ENCODE data around the gene GBP6. TPM values are rescaled to one million over a fixed set of nuclear protein-coding genes. Genes with fewer than 3 reads are reported as not detected.
"Not testable (repeated sequence)": the region's sequence is repeated elsewhere in the genome, so short reads cannot be mapped to it uniquely, and the experiment has no call there.

GBP6 gene
- total RNA-seq: under 1 TPM; 0.46 to 0.53 TPM

GRCh38 chr1:89363638-89364536, at the start of gene GBP6:
TSS of gene GBP6 (plus strand) at chr1:89364059. CDS start at chr1:89368552, 4,493 bp downstream.
- Mint-ChIP-seq H3K4me3 (peak within 1 kb of the TSS; percentile 34), H3K27ac (peak within 1 kb of the TSS; percentile 65), H3K4me1 (peaks cover 15% of the 10 kb centered on the region), H3K9me3 (ENCODE audit: low read depth) (no peaks in the 10 kb centered on the region), H3K36me3 (ENCODE audit: low read depth) (no peaks in the 10 kb centered on the region), H3K27me3 (no peaks in the 10 kb centered on the region)
- intact Hi-C loops (cut with DNase I, micrococcal nuclease): loop anchor here (1.0 kb wide), 3 partner anchors 87 to 366 kb away; no protein-coding TSS in a partner anchor
- DNase-seq (peak; percentile 24), ATAC-seq (peak; percentile 74)
- POLR2A ChIA-PET: interaction anchor here (0.6 kb wide), 2 partner anchors 53 to 238 kb away, joined by 3 read pairs; partner anchors contain the start of gene GBP2
- CTCF ChIA-PET: interaction anchor here (0.8 to 3.2 kb wide), 15 partner anchors 13 to 379 kb away, joined by 3 to 18 read pairs (median 4); no protein-coding TSS in a partner anchor

- ATAC-seq (no peak), DNase-seq (no peak)
- POLR2A ChIA-PET: no interaction called here
- Mint-ChIP-seq H3K27me3 (no peaks in the 10 kb centered on the region), H3K9me3 (ENCODE audit: low read depth) (peaks cover 42% of the 10 kb centered on the region), H3K4me3 (no peak overlapping the region), H3K27ac (no peak overlapping the region), H3K36me3 (ENCODE audit: low read depth) (peaks cover 11% of the 10 kb centered on the region), H3K4me1 (no peaks in the 10 kb centered on the region)
- CTCF ChIA-PET: interaction anchor here (1.0 kb wide), 1 partner anchor 39 kb away, joined by 3 read pairs; no protein-coding TSS in a partner anchor
- intact Hi-C loops (cut with DNase I, micrococcal nuclease): no loop called here
Measured at GRCh38 chr1:89322402-89322801, 41.5 kb upstream of the GBP6 start.

- Mint-ChIP-seq H3K4me3 (no peak overlapping the region), H3K27me3 (no peaks in the 10 kb centered on the region), H3K9me3 (ENCODE audit: low read depth) (peaks cover 7% of the 10 kb centered on the region), H3K27ac (no peak overlapping the region), H3K36me3 (ENCODE audit: low read depth) (no peaks in the 10 kb centered on the region), H3K4me1 (no peaks in the 10 kb centered on the region)
- ATAC-seq: no peak
- DNase-seq: no peak
- CTCF ChIA-PET: no interaction called here
- POLR2A ChIA-PET: no interaction called here
- intact Hi-C loops (cut with DNase I, micrococcal nuclease): no loop called here
Measured at GRCh38 chr1:89331890-89332289, 32.0 kb upstream of the GBP6 start.

- H3K4me3 Mint-ChIP-seq: no peak overlapping the region
- intact Hi-C loops (cut with DNase I, micrococcal nuclease): no loop called here
- ATAC-seq (no peak), DNase-seq (no peak)
- CTCF ChIA-PET: interaction anchor here (0.8 kb wide), 1 partner anchor 334 kb away, joined by 3 read pairs; no protein-coding TSS in a partner anchor
- no peak overlapping the region for H3K27ac Mint-ChIP-seq
- H3K27me3 Mint-ChIP-seq: no peaks in the 10 kb centered on the region
- no peaks in the 10 kb centered on the region for H3K4me1 Mint-ChIP-seq
- POLR2A ChIA-PET: no interaction called here
- peaks cover 5% of the 10 kb centered on the region for H3K9me3 Mint-ChIP-seq (ENCODE audit: low read depth)
- H3K36me3 Mint-ChIP-seq (ENCODE audit: low read depth): no peaks in the 10 kb centered on the region
Measured at GRCh38 chr1:89332461-89332860, 31.4 kb upstream of the GBP6 start.

GRCh38 chr1:89335486-89335885, 28.4 kb upstream of the GBP6 start:
- H3K9me3 Mint-ChIP-seq (ENCODE audit: low read depth): no peaks in the 10 kb centered on the region
- no peaks in the 10 kb centered on the region for H3K27me3 Mint-ChIP-seq
- no peaks in the 10 kb centered on the region for H3K4me1 Mint-ChIP-seq
- intact Hi-C loops (cut with DNase I, micrococcal nuclease): no loop called here
- no peak overlapping the region for H3K4me3 Mint-ChIP-seq
- POLR2A ChIA-PET: no interaction called here
- no peak for ATAC-seq
- CTCF ChIA-PET: no interaction called here
- no peaks in the 10 kb centered on the region for H3K36me3 Mint-ChIP-seq (ENCODE audit: low read depth)
- no peak for DNase-seq
- H3K27ac Mint-ChIP-seq: no peak overlapping the region

GRCh38 chr1:89337903-89338302, 26.0 kb upstream of the GBP6 start:
- H3K36me3 Mint-ChIP-seq (ENCODE audit: low read depth): no peaks in the 10 kb centered on the region
- intact Hi-C loops (cut with DNase I, micrococcal nuclease): no loop called here
- H3K4me3 Mint-ChIP-seq: no peak overlapping the region
- ATAC-seq: no peak
- H3K4me1 Mint-ChIP-seq: no peaks in the 10 kb centered on the region
- ChIA-PET CTCF (no interaction called here), POLR2A (no interaction called here)
- no peak for DNase-seq
- H3K27ac Mint-ChIP-seq: no peak overlapping the region
- H3K9me3 Mint-ChIP-seq (ENCODE audit: low read depth): no peaks in the 10 kb centered on the region
- H3K27me3 Mint-ChIP-seq: no peaks in the 10 kb centered on the region

DNA sequence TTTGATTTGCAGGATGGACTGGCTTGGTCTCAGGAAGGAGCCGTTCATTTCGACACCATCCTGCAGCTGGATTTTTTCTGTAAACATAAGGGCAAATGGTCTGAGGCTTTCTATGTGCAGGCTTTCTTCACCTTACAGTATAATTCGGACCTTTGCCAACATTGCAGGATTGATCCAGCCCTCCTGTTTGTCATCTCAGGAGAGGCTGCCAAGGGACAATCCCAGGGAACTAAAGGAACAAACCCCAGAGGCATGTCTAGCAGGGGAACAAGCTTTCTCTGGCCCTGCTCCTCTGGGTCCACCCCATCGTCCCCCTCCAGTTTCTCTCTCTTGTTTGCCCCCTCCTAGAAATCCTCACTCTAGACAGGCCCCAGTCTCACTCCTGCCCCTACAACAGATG, 24.8 kb upstream of the GBP6 start:
- no peak for DNase-seq
- H3K4me1 Mint-ChIP-seq: no peaks in the 10 kb centered on the region
- H3K9me3 Mint-ChIP-seq (ENCODE audit: low read depth): no peaks in the 10 kb centered on the region
- no peak for ATAC-seq
- CTCF ChIA-PET: no interaction called here
- POLR2A ChIA-PET: no interaction called here
- H3K27me3 Mint-ChIP-seq: no peaks in the 10 kb centered on the region
- H3K36me3 Mint-ChIP-seq (ENCODE audit: low read depth): no peaks in the 10 kb centered on the region
- intact Hi-C loops (cut with DNase I, micrococcal nuclease): no loop called here
- no peak overlapping the region for H3K27ac Mint-ChIP-seq
- no peak overlapping the region for H3K4me3 Mint-ChIP-seq

DNA sequence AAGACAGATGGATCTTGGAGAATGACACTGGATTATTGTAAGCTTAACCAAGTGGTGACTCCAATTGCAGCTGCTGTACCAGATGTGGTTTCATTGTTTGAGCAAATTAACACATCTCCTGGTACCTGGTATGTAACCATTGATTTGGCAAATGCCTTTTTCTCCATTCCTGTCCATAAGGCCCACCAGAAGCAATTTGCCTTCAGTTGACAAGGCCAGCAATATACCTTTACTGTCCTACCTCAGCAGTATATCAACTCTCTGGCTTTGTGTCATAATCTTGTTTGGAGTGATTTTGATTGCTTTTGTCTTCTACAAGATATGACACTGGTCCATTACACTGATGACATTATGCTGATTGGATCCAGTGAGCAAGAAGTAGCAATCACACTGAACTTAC, 18.4 kb upstream of the GBP6 start:
- H3K27ac Mint-ChIP-seq; DNase-seq; H3K36me3 Mint-ChIP-seq (ENCODE audit: low read depth); ATAC-seq; H3K4me1 Mint-ChIP-seq; H3K27me3 Mint-ChIP-seq; H3K4me3 Mint-ChIP-seq; H3K9me3 Mint-ChIP-seq (ENCODE audit: low read depth); intact Hi-C loops (cut with DNase I, micrococcal nuclease): not testable (repeated sequence)
- ChIA-PET POLR2A (interaction anchor here (0.6 kb wide), 1 partner anchor 220 kb away, joined by 4 read pairs; no protein-coding TSS in a partner anchor), CTCF (interaction anchor here (0.7 kb wide), 1 partner anchor 30 kb away, joined by 3 read pairs; no protein-coding TSS in a partner anchor)

DNA sequence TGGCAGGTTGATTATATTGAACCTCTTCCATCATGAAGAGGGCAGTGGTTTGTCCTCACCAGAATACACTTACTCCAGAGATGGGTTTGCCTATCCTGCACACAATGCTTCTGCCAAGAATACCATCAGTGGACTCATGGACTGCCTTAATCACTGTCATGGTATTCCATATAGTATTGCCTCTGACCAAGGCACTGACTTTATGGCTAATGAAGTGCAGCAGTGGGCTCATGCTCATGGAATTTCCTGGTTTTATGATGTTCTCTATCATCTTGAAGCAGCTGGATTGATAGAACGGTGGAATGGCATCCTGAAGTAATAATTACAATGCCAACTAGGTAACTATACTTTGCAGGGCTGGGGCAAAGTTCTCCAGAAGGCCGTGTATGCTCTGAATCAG, 16.6 kb upstream of the GBP6 start:
- intact Hi-C loops (cut with DNase I, micrococcal nuclease): no loop called here
- no peaks in the 10 kb centered on the region for H3K9me3 Mint-ChIP-seq (ENCODE audit: low read depth)
- ChIA-PET CTCF (interaction anchor here (1.1 to 1.2 kb wide), 2 partner anchors 9 to 12 kb away, joined by 3 read pairs; no protein-coding TSS in a partner anchor), POLR2A (no interaction called here)
- no peak for ATAC-seq
- H3K27me3 Mint-ChIP-seq: no peaks in the 10 kb centered on the region
- H3K4me3 Mint-ChIP-seq: no peak overlapping the region
- H3K4me1 Mint-ChIP-seq: peaks cover 6% of the 10 kb centered on the region
- H3K36me3 Mint-ChIP-seq (ENCODE audit: low read depth): no peaks in the 10 kb centered on the region
- H3K27ac Mint-ChIP-seq: no peak overlapping the region
- no peak for DNase-seq

DNA sequence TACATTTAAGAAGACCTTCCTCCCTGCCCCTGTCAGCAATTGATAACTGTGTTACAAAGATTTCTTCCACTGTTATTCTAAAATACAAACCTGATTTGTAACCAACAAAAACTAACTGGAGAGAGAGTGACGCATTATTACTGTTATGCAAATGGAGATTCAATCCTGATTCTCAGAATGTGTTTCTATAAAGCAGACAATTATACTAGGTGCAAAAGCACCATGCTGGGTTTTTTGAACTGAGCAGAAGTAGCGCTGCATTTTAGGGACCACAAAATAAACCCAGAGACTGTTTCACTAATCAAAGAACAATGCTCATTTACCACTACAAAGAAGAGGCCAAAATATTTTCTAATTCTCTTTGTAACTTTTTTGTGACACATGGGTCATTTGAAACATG, 13.6 kb upstream of the GBP6 start:
- Mint-ChIP-seq H3K4me1 (peaks cover 16% of the 10 kb centered on the region), H3K9me3 (ENCODE audit: low read depth) (no peaks in the 10 kb centered on the region), H3K36me3 (ENCODE audit: low read depth) (no peaks in the 10 kb centered on the region), H3K4me3 (no peak overlapping the region), H3K27ac (no peak overlapping the region), H3K27me3 (no peaks in the 10 kb centered on the region)
- DNase-seq (no peak), ATAC-seq (peak; percentile 25)
- intact Hi-C loops (cut with DNase I, micrococcal nuclease): loop anchor here in 1 of 2 experiments (2.0 kb wide), 1 partner anchor 31 kb away; no protein-coding TSS in a partner anchor
- CTCF ChIA-PET: no interaction called here
- POLR2A ChIA-PET: no interaction called here

GRCh38 chr1:89351597-89352311, 12.1 kb upstream of the GBP6 start:
- ATAC-seq: peak; percentile 57
- Mint-ChIP-seq H3K4me1 (peaks cover 25% of the 10 kb centered on the region), H3K27ac (no peak overlapping the region), H3K4me3 (no peak overlapping the region), H3K36me3 (ENCODE audit: low read depth) (no peaks in the 10 kb centered on the region), H3K27me3 (no peaks in the 10 kb centered on the region), H3K9me3 (ENCODE audit: low read depth) (no peaks in the 10 kb centered on the region)
- ChIA-PET POLR2A (interaction anchor here (0.6 kb wide), 2 partner anchors 42 to 99 kb away, joined by 3 read pairs; no protein-coding TSS in a partner anchor), CTCF (interaction anchor here (0.5 kb wide), 1 partner anchor 259 kb away, joined by 3 read pairs; no protein-coding TSS in a partner anchor)
- DNase-seq: no peak
- intact Hi-C loops (cut with DNase I, micrococcal nuclease): loop anchor here in 1 of 2 experiments (2.0 kb wide), 1 partner anchor 33 kb away; no protein-coding TSS in a partner anchor

Data from activated CD4-positive, alpha-beta T cell treated with anti-CD3 and anti-CD28 coated beads for 36 hours (primary cell).